Posterior cingulate gyrus (tissue), 11 donors: Measurements from ENCODE around the gene IFITM1.
"Not testable (repeated sequence)": the region's sequence is repeated elsewhere in the genome, so short reads cannot be mapped to it uniquely, and the experiment has no call there.

Experiments
- DNase-seq, 10 donors: peaks; one replicate each; pipeline versions ENCODE4 v3.0.0 to v3.0.0-alpha.2; 2020 to 2021; ENCODE audit warnings: mixed read lengths in 3 of 10
- intact Hi-C: fragments of 100-400 bp; cut with DNase I; formaldehyde crosslinking; loops from one replicate; pipeline ENCODE4 v1.15.1; 2023

Gene IFITM1

DNA sequence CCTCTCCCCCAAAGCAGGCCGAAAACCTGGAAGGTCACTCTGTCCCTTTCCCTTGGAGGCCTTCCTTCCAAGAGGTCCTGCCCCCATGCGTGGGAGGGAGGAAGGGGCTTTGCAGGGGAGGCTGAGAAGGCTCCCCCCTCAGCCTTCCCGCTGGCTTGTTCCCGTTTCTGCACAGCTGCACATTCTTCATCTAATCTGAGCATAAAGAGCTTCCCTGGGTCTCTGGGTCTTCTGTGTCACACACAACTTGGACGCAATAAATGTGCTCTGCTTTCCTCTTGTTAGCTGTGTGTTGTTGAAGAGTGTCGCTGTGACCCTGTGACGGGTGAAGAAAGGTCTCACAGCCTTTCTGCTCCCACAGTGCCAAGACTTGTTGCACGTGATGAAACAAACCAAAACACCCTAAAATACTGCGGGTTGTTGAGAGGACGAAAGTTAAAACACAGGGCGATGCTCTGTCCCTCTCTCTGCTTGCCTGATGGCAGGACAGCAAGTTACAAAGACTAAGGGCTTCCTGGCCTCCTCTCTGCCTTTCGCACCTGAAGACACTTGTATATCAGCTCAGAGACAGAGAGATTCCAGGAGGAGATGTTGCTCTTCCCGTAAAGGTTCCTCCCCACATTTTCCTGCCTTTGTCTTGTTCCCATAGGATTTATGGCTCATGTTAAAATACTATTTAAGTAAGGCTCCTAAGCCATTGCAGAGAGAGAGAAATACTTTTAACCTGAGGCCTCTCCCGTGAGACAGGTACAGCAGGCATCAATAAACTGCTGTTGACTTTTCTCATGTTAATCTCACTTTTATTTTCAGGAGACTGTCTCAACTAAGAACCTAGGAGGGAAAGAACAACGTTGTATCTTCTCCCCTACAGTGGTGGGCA lies 22.2 kb downstream of the IFITM1 start:
- DNase-seq: peak in 3 of 10 donors; percentile 32 to 66 (median 44)
- intact Hi-C loops: no loop called here

DNA sequence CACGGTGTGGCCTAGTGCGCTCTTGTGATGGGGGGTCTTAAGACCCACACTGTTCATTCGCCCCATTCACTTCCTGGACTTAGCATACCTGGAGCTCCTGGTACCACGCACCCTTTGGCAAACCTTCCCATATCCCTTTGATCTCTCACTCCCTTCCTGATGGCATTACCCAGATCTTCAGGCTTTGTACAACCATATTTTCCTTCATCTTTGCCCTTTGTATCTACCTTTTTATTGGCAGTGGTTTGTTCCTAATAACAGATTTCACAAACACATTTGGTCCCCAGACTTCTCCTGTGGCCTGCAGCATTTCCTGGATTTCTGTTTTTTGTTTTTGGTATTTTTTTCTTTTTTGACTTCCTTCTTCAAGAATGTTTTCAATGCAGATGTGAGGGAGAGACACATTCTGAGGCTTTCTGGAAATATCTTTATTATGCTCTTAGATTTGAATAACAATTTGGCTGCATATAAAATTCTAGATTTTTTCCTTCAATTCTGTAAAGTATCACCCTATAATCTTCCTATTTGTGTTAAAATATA lies 22.9 kb downstream of the IFITM1 start:
- intact Hi-C loops: no loop called here
- no peak for DNase-seq

- DNase-seq: no peak
- intact Hi-C loops: no loop called here
These were observed 23.9 kb downstream of the IFITM1 start for GRCh38 chr11:337711-338110.

- intact Hi-C loops: no loop called here
- DNase-seq: no peak
These were observed 26.1 kb downstream of the IFITM1 start for GRCh38 chr11:339963-340362.

DNA sequence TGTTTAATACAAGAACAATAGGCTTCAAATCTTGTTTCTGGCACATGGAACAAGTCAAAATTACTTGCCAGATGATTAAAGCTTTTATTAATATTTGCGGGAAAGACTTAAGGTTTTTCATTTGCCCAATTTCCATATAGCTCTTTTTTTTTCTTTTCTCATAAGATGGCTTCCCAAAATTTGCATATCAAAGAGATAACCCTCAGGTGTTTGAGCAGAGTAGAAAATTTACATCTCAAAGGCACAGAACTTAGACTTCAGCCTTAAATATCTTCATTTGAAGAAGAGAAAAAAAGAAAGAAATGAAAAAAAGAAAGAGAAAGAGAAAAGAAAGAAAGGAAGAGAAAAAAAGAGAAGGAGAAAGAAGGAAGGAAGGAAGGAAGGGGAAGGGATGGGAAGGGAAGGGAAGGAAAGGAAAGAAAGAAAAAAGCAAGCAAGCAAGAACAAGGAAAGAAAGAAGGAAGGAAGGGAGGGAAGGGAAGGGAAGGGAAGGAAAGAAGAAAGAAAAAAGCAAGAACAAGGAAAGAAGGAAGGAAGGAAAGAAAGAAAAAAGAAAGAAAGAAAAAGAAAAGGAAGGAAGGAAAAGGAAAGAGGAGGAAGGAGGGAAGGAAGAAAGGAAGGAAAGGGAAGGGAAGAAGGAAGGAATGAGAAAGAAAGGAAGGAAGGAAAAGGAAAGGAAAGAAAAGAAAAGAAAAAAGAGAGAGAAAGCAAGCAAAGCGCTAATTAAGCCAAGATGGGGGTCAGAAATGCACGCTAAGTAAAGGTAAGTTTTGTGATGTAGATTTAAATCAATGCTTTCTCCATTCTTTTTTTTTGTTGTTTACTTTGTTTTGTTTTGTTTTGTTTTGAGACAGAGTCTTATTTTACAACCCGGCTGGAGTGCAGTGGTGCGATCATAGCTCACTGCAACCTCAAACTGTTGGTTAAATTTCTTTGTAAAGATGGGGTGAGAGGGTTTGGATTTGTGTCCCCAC lies 27.0 kb downstream of the IFITM1 start:
- intact Hi-C loops: no loop called here
- DNase-seq: no peak

DNA sequence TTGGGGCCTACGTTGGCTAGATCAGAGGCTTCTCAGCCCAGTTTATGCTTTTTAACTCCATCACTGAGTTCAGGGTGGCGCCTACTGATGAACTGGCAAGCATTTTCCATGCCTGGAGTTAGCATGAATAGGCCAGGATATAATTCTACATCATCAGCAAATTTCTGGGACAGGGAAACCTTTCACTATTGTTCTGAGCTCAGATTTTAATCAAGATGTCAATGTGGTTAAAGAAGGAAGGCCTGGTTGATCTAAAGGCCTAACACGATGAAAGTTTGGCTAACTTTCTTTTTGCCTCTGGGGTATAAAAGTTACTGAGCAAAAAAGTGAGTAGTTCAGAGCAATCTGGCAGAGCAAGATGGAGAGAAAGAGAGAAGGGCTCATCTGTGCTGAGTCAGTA lies 28.5 kb downstream of the IFITM1 start:
- no peak for DNase-seq

GRCh38 chr11:344836-345578 lies 31.2 kb downstream of the IFITM1 start:
- DNase-seq: peak in 1 of 10 donors; percentile 2
- intact Hi-C loops: no loop called here

More for the DNA sequence above, 28.5 kb downstream of the IFITM1 start:
- intact Hi-C loops: no loop called here

GRCh38 chr11:346529-346928 lies 32.7 kb downstream of the IFITM1 start:
- peak in 2 of 10 donors; percentile 11 to 24 for DNase-seq
- intact Hi-C loops: no loop called here

DNA sequence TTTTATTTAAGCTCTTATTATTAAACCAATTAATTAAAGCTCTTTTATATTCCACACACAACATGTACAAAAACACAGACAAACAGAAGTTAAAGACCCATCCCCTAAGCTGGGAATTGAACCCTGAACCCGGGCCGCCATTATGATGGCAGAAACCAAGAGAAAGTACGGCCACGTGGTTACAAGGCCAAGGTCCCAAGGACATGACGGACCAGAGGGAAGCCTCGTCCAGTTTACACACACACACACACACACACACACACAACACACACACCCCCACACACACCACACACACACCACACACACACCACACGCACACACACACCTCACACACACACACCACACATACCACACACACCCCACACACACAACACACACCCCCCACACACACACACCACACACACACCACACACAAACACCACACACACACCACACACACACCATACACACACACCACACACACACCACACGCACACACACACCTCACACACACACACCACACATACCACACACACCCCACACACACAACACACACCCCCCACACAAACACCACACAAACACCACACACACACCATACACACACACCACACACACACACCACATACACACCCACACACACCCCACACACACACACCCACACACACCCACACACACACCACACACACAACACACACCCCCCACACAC lies 35.6 kb downstream of the IFITM1 start:
- intact Hi-C loops: not testable (repeated sequence)
- DNase-seq: peak in 2 of 10 donors; percentile 22 to 24

DNA sequence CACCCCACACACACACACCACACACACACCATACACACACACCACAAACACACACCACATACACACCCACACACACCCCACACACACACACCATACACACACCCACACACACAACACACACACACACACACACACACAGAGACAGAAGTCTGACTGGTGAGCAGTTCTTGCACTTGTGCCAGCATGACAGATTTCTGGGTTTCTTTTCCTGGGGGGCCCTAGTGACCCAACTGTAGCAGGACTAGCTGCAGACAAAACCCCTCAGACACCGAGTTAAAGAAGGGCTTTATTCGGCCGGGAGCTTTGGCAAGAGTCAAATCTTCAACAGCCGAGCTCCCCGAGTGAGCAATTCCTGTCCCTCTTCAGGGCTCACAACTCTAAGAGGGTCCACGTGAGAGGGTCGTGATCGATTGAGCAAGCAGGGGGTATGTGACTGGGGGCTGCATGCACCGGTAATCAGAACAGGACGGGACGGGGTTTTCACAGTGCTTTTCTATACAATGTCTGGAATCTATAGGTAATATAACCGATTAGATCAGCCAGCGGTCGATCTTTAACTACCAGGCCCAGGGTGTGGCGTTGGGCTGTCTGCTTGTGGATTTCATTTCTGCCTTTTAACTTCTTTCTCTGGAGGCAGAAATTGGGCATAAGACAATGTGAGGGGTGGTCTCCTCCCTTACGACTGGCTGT lies 36.3 kb downstream of the IFITM1 start:
- intact Hi-C loops: loop anchor here (10.0 kb wide), 2 partner anchors 45 to 95 kb away; partner anchors contain the start of gene IFITM2
- DNase-seq: peak in 1 of 10 donors; percentile 39

GRCh38 chr11:350723-351255 lies 36.9 kb downstream of the IFITM1 start:
- DNase-seq: peak in 2 of 10 donors; percentile 14 to 54
- intact Hi-C loops: loop anchor here (10.0 kb wide), 2 partner anchors 46 to 96 kb away; partner anchors contain the start of gene IFITM2

DNA sequence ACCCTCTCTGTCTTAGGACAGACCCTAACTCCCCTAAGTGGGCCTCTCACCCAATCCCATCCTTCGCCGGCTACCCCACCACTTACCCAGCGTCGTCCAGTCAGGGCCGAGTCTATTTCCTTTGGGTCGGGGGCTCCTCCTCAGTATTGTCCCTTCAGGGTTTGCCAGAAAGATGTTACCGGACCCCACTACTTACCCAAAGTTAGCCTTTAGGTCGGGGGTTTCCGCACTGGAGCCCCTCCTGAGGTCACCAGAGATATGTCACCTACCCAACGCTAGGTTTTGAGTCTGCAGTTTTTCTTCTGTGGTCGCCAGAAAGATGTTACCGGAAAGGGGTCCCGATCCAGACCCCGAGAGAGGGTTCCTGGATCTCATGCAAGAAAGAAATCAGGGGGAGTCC lies 37.6 kb downstream of the IFITM1 start:
- intact Hi-C loops: loop anchor here (10.0 kb wide), 2 partner anchors 47 to 97 kb away; partner anchors contain the start of gene IFITM2
- peak in 3 of 10 donors; percentile 39 to 67 (median 43) for DNase-seq

- intact Hi-C loops: loop anchor here (10.0 kb wide), 2 partner anchors 48 to 98 kb away; partner anchors contain the start of gene IFITM2
- DNase-seq: peak in 2 of 10 donors; percentile 14 to 27
These were observed 38.7 kb downstream of the IFITM1 start for GRCh38 chr11:352456-353031.

DNA sequence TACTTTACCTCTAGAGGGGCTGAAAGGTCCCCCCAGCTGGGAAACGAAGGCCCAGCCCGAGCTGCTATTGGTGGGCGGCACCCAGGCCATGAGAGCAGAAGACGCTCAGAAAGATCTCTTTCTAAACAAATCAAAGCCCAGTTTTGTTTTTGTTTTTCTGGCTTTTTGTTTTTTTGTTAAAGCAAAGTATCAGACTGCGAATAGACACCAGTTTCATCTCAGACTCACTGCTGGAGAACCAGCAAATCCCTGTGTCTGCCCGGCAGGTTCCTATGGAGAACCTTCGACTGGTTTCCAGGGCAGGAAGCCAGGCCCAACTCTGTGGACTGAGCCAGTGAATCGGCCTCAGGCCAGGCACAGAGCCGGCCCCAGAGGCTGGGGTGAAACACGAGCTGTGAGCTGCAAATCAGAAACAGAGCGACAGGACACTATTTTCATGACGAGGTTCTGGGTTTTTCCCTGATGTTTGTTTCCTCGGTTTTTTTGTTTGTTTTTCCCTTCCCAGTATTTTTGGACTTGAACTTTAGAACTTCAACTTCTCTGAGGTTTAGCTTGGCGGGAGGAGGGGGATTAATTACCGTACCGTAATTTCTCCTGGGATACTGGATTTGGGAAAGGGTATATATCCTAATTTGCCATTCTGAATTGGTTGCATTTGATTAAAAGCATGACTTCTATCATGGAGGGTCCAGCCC lies 39.5 kb downstream of the IFITM1 start:
- DNase-seq: peak in 8 of 10 donors; percentile 57 to 92 (median 73)
- intact Hi-C loops: loop anchor here (10.0 kb wide), 2 partner anchors 49 to 99 kb away; partner anchors contain the start of gene IFITM2

GRCh38 chr11:355581-356458 lies 42.0 kb downstream of the IFITM1 start:
- intact Hi-C loops: loop anchor here (10.0 kb wide), 2 partner anchors 51 to 101 kb away; partner anchors contain the start of gene IFITM2
- peak in 7 of 10 donors; percentile 60 to 92 (median 76) for DNase-seq

DNA sequence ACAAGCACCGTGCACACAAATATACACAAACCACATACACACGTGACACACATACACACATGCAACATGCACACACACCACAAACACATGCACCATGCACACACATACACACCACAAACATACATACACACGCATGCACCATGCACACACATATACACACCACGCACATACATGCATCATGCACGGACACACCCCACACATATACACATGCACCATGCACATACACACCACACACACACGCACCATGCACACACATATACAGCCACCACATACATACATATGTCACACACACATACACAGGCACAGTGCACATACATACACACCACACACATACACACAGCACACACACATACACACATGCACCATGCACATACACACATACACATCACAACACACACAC lies 42.8 kb downstream of the IFITM1 start:
- DNase-seq: peak in 1 of 10 donors; percentile 1
- intact Hi-C loops: loop anchor here (10.0 kb wide), 2 partner anchors 52 to 102 kb away; partner anchors contain the start of gene IFITM2
